Thoracic aorta (tissue), 2 donors: ENCODE measurements around the gene CDYL. TPM values are rescaled to one million over a fixed set of nuclear protein-coding genes. Genes with fewer than 3 reads are reported as not detected.

Experiments used
- ATAC-seq: fragments of 150-250 bp; one replicate; pipeline ENCODE4 v1.8.0; 2017; ENCODE audit warnings: low read depth; ENCODE audit not compliant: insufficient number of reproducible peaks, low FRiP score
- DNase-seq: peaks from one replicate; pipeline ENCODE4 v3.0.0-alpha.2; 2020; ENCODE audit warnings: low spot score
- H3K27ac ChIP-seq, 2 donors: fragments of 200-600 bp; sonication (generic); 1 replicate in 1 of 2; 2 replicates in 1 of 2; pipeline ENCODE4 v1.5.1; 2016; ENCODE audit warnings: mild to moderate bottlenecking in 2 of 2, moderate library complexity in 2 of 2
- H3K27me3 ChIP-seq: fragments of 200-600 bp; sonication (generic); replicated peaks from 2 replicates; pipeline ENCODE4 v1.6.0; 2016; ENCODE audit warnings: mild to moderate bottlenecking; ENCODE audit not compliant: insufficient read depth
- H3K36me3 ChIP-seq: fragments of 200-600 bp; sonication (generic); one replicate; pipeline ENCODE4 v1.5.1; 2016
- H3K4me1 ChIP-seq, 2 donors: fragments of 200-600 bp; sonication (generic); 1 replicate in 1 of 2; 2 replicates in 1 of 2; pipeline versions ENCODE4 v1.5.1 to v1.6.0; 2016; ENCODE audit warnings: low read depth in 2 of 2, mild to moderate bottlenecking in 1 of 2; ENCODE audit not compliant: control insufficient read depth in 1 of 2
- H3K4me3 ChIP-seq: fragments of 200-600 bp; sonication (generic); 2 replicates; pipeline ENCODE4 v1.5.1; 2016; ENCODE audit warnings: mild to moderate bottlenecking
- H3K9me3 ChIP-seq: fragments of 200-600 bp; sonication (generic); 2 replicates; pipeline ENCODE4 v1.5.1; 2016
- total RNA-seq, 2 donors: library from RNA; depleted of rRNA; stranded (reverse); fragments of >200 nt; gene quantifications; one replicate each; pipeline versions ENCODE4 v1.1.0 to v1.2.3, GENCODE V29; 2016
- TF ChIP-seq, protein P1 (sequence below): fragments of 200-600 bp; sonication (generic); IDR thresholded peaks from one replicate; pipeline ENCODE4 v1.5.1; 2019; ENCODE audit warnings: antibody characterized with exemption

CDYL gene
- total RNA-seq, 2 donors from 2014 or later = 22.7 to 38.2 TPM

DNA sequence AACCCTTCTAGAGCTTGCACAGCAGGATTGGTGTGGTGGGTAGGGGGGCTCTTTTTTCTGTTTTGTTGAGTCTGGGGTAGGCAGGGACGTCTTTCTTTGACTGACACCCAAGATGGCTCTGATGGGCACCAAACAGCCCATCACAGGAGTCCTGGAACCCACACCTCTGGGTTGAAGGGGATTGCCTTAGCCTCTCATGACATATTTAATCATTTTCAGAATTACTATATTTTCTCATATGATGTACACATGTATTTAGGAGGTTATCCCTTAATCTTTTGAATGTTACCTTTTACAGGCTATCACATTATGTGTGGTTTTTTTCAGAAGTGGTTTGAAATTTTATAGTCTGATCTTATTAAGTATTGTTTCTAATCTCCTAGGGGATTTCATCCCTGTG is 163.0 kb downstream of the CDYL start:
- Histone ChIP-seq H3K36me3 (peaks cover 2% of the 10 kb centered on the region), H3K4me3 (no peak overlapping the region), H3K4me1 (peaks cover 3 to 21% of the 10 kb centered on the region in 2 donors), H3K27ac (no peak overlapping the region), H3K27me3 (no peaks in the 10 kb centered on the region), H3K9me3 (no peaks in the 10 kb centered on the region)
- DNase-seq (no peak), ATAC-seq (no peak)
- TF ChIP-seq, protein P1, sequence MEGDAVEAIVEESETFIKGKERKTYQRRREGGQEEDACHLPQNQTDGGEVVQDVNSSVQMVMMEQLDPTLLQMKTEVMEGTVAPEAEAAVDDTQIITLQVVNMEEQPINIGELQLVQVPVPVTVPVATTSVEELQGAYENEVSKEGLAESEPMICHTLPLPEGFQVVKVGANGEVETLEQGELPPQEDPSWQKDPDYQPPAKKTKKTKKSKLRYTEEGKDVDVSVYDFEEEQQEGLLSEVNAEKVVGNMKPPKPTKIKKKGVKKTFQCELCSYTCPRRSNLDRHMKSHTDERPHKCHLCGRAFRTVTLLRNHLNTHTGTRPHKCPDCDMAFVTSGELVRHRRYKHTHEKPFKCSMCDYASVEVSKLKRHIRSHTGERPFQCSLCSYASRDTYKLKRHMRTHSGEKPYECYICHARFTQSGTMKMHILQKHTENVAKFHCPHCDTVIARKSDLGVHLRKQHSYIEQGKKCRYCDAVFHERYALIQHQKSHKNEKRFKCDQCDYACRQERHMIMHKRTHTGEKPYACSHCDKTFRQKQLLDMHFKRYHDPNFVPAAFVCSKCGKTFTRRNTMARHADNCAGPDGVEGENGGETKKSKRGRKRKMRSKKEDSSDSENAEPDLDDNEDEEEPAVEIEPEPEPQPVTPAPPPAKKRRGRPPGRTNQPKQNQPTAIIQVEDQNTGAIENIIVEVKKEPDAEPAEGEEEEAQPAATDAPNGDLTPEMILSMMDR = no peak

DNA sequence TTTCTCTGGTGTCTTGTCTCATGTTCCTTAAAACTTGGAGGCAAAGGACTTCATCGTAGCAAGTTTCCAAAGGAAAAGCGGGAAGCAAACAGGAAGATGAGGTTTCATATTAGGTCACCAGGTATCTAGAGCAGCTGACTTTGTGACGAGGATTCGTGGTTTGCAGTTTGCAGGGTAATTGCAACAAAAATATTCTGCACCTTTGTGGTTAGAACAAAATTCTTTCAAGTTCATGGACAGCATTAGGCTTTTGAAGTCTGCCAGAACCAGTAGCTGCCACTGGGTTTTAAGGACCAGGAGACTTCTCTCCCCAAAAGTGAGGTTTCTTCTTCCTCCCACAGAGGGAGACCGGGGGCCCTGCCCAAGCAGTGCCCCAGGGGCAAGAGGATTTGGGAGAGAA is 164.2 kb downstream of the CDYL start:
- Histone ChIP-seq H3K36me3 (peaks cover 10% of the 10 kb centered on the region), H3K9me3 (no peaks in the 10 kb centered on the region), H3K4me1 (peaks cover 3 to 21% of the 10 kb centered on the region in 2 donors), H3K27me3 (no peaks in the 10 kb centered on the region), H3K27ac (no peak overlapping the region), H3K4me3 (no peak overlapping the region)
- no peak for ATAC-seq
- no peak for DNase-seq
- TF ChIP-seq, protein P1 = no peak

DNA sequence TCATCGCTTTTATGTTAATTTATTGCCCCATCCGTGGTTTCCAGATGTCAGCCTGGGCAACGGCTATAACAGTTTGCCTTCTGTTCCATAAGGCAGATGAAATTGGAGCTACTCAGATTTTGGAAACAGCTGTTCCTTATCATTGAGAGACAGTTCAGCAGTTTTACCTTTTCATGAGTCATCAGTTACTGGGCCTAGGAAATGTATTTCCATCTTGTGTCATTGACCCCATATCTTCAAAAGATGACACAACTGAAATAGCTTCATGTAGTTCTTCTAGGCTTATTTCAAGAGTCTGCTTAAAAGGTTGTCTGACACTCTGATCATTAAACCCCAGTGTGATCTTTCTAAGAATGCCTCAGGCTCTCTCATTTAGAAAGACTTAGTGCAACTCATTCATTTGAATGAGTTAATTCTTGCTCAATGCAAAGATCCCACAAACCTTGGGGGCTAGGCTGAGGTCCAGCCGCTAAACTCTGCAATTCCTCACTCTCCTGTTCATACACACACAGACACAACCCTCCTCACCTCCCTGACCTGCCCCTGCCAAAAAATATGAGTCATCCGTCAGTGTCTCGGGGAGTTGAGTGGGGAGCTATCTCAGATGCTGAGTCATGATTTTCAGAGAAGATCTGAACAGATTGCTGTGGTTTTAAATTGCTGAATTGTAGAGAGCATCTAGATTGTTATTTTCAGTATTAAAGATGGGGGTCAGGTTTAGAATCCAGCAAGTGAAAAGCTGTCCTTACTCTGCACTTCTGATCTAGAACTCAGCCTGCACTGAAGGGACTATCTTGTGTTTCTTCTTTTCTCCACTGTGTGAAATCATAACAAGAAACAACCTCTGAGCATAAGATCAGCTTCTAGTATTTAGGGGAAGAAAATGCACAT is 165.8 kb downstream of the CDYL start:
- ATAC-seq = no peak
- Histone ChIP-seq H3K4me1 (peaks cover 0 to 13% of the 10 kb centered on the region in 2 donors), H3K36me3 (peaks cover 20% of the 10 kb centered on the region), H3K27me3 (no peaks in the 10 kb centered on the region), H3K4me3 (no peak overlapping the region), H3K27ac (no peak overlapping the region), H3K9me3 (no peaks in the 10 kb centered on the region)
- no peak for DNase-seq
- TF ChIP-seq, protein P1 = no peak

- no peaks in the 10 kb centered on the region for H3K27me3 ChIP-seq
- no peak for DNase-seq
- no peak overlapping the region for H3K4me3 ChIP-seq
- H3K36me3 ChIP-seq = peaks cover 20% of the 10 kb centered on the region
- H3K4me1 ChIP-seq = peaks cover 0 to 13% of the 10 kb centered on the region in 2 donors
- no peaks in the 10 kb centered on the region for H3K9me3 ChIP-seq
- no peak for ATAC-seq
- no peak overlapping the region for H3K27ac ChIP-seq
- TF ChIP-seq, protein P1 = no peak
Observed at GRCh38 chr6:4942673-4943009, 166.4 kb downstream of the CDYL start.

GRCh38 chr6:4943716-4944115 is 167.5 kb downstream of the CDYL start:
- Histone ChIP-seq H3K36me3 (peaks cover 20% of the 10 kb centered on the region), H3K4me1 (peaks cover 0 to 13% of the 10 kb centered on the region in 2 donors), H3K27me3 (no peaks in the 10 kb centered on the region), H3K27ac (no peak overlapping the region), H3K4me3 (no peak overlapping the region), H3K9me3 (no peaks in the 10 kb centered on the region)
- TF ChIP-seq, protein P1 = no peak
- DNase-seq (no peak), ATAC-seq (no peak)
